Heart right ventricle (tissue), 16 donors: ENCODE results near the gene STAU1. TPM values are rescaled to one million over a fixed set of nuclear protein-coding genes. Genes with fewer than 3 reads are reported as not detected.
A peak's percentile ranks its signal among the peaks of the same experiment; 100 is the strongest.

Experiments used
- ATAC-seq, 8 donors: fragments of 200-7000 bp; cut with Tn5 transposase; one replicate each; pipeline ENCODE4 v1.9.1; 2020; ENCODE audit warnings: mild to moderate bottlenecking in 8 of 8, moderate library complexity in 8 of 8, moderate number of reproducible peaks in 1 of 8
- DNase-seq, 2 donors: peaks; one replicate each; pipeline ENCODE4 v3.0.0-alpha.2; 2020
- H3K27ac ChIP-seq, 10 donors: fragments of 200-600 bp; sonication (generic) in 2 of 10; one replicate each; pipeline versions ENCODE4 v1.5.0 to v1.8.0; 2020 to 2022; ENCODE audit warnings: mild to moderate bottlenecking in 3 of 10
- H3K27me3 ChIP-seq, 7 donors: fragments of 200-600 bp; one replicate each; pipeline ENCODE4 v1.8.0; 2021 to 2022; ENCODE audit warnings: mild to moderate bottlenecking in 2 of 7
- H3K36me3 ChIP-seq, 9 donors: fragments of 200-600 bp; sonication (generic) in 1 of 9; one replicate each; pipeline versions ENCODE4 v1.5.0 to v1.8.0; 2020 to 2022; ENCODE audit warnings: mild to moderate bottlenecking in 2 of 9
- H3K4me1 ChIP-seq, 9 donors: fragments of 200-600 bp; sonication (generic) in 1 of 9; one replicate each; pipeline versions ENCODE4 v1.5.0 to v1.8.0; 2020 to 2022; ENCODE audit warnings: mild to moderate bottlenecking in 4 of 9
- H3K4me3 ChIP-seq, 10 donors: fragments of 200-600 bp; sonication (generic) in 2 of 10; one replicate each; pipeline versions ENCODE4 v1.5.0 to v1.8.0; 2020 to 2022; ENCODE audit warnings: mild to moderate bottlenecking in 7 of 10, moderate library complexity in 2 of 10
- H3K9me3 ChIP-seq, 11 donors: fragments of 200-600 bp in 10 of 11; sonication (generic) in 2 of 11; one replicate each; pipeline versions ENCODE4 v1.5.0 to v1.8.0; 2013 to 2022; ENCODE audit warnings: mild to moderate bottlenecking in 2 of 11, control low read depth in 1 of 11, moderate library complexity in 1 of 11
- CTCF ChIP-seq, 9 donors: fragments of 200-600 bp; sonication (generic) in 2 of 9; IDR thresholded peaks; one replicate each; pipeline versions ENCODE4 v1.5.0 to v1.8.0; 2021 to 2022; ENCODE audit warnings: antibody characterized with exemption in 9 of 9, mild to moderate bottlenecking in 5 of 9, moderate library complexity in 1 of 9
- WGBS, 2 donors: extraction: QIAGEN DNeasy Blood & Tissue Kit; methylation state at CpG; one replicate each; pipeline ENCODE4 v1.1.7; 2013; ENCODE audit warnings: inconsistent platforms in 1 of 2; 5-methylcytosine and 5-hydroxymethylcytosine counted together
- intact Hi-C, 10 donors: fragments of 100-400 bp; cut with DNase I; formaldehyde crosslinking; loops; one replicate each; pipeline versions ENCODE4 v1.11.1 to v1.14.2; 2022
- polyA plus RNA-seq, 2 donors: library from polyadenylated mRNA; stranded (reverse); fragments of 200-250 nt; gene quantifications; one replicate each; pipeline ENCODE4 v1.2.3, GENCODE V29; 2013
- total RNA-seq, 10 donors: library from RNA; stranded (reverse); fragmentation: NEBNext Ultra II Directional in 3 of 10; extraction: Animal tissue kit (Norgen Biotek cat#: 25700) in 3 of 10; gene quantifications; one replicate each; pipeline versions ENCODE4 v1.2.1 to v1.2.4, GENCODE V29; 2021 to 2023
- donor health status: Arrhythmogenic right ventricular cardiomyopathy.
- donor health status: ischemic (EF 13 %, LVEDD 7.1; RV severe dilation, severe dysfunction).
- donor health status: healthy with polysubstance abuse.
- donor health status: DM: no; HTN: yes; CAD: no.
- donor health status: DM: no; HTN: no; CAD: no.
- donor health status: ischemic (EF 25% LVEDD 6.9; RV normal size, moderate dysfunction).
- donor health status: ischemic (EF 25% LVEDD 5.7; RV mildly dilated, moderate dysfunction).
- donor health status: healthy.
- donor health status: DM: yes; HTN: yes; CAD: no.
- donor health status: Ischemic cardiomyopathy.
- donor health status: ischemic (EF 35%, LVEDD 5.7; RV mildly dilated, moderate dysfunction).
- donor health status: nonischemic (EF 11% LVEDD 7.7; RV severe dilation, severe dysfunction).
- donor health status: DM: yes; HTN: yes; CAD: no.
- donor health status: PGD.
- donor health status: ischemic (EF 29% LVEDD 5.4; RV normal size, mild dysfunction).
- donor health status: nonischemic (EF 23%, LVEDD 6.1; RV moderate dilation, normal function).

STAU1 gene
- total and polyA plus RNA-seq, 12 donors, result 18.0 to 94.3 (median 66.5) TPM

- Histone ChIP-seq H3K9me3 (no peaks in the 10 kb centered on the region), H3K4me1 (no peaks in the 10 kb centered on the region), H3K27me3 (no peaks in the 10 kb centered on the region), H3K27ac (no peak overlapping the region), H3K36me3 (peaks cover 0 to 100% (median 74%) of the 10 kb centered on the region in 9 donors), H3K4me3 (no peak overlapping the region)
- 90 to 93% methylated on average over 3 of the region's 3 CpGs for WGBS, 2 donors
- DNase-seq, result no peak
- intact Hi-C loops, result no loop called here
- TF ChIP-seq CTCF (IDR thresholded peaks at IDR 0.05), result no peak
- no peak for ATAC-seq
Measured at GRCh38 chr20:49118307-49118706, 69.8 kb downstream of the STAU1 start.

GRCh38 chr20:49115564-49115963 lies 72.6 kb downstream of the STAU1 start:
- Histone ChIP-seq H3K27ac (no peak overlapping the region), H3K36me3 (peaks cover 0 to 100% (median 76%) of the 10 kb centered on the region in 9 donors), H3K9me3 (no peaks in the 10 kb centered on the region), H3K4me3 (no peak overlapping the region), H3K27me3 (no peaks in the 10 kb centered on the region), H3K4me1 (no peaks in the 10 kb centered on the region)
- ATAC-seq, result no peak
- TF ChIP-seq CTCF (IDR thresholded peaks at IDR 0.05), result no peak
- intact Hi-C loops, result no loop called here
- WGBS, 2 donors, result 85 to 87% methylated on average over 7 of the region's 7 CpGs
- no peak for DNase-seq

GRCh38 chr20:49112596-49113274 lies 75.4 kb downstream of the STAU1 start:
- WGBS, 2 donors, result 92 to 94% methylated on average over 15 of the region's 15 CpGs
- ATAC-seq (no peak), DNase-seq (no peak)
- intact Hi-C loops, result no loop called here
- H3K36me3 ChIP-seq, result peaks cover 0 to 93% (median 51%) of the 10 kb centered on the region in 9 donors
- H3K4me1 ChIP-seq, result no peaks in the 10 kb centered on the region
- no peak for TF ChIP-seq CTCF (IDR thresholded peaks at IDR 0.05)
- H3K27me3 ChIP-seq, result no peaks in the 10 kb centered on the region
- no peaks in the 10 kb centered on the region for H3K9me3 ChIP-seq
- no peak overlapping the region for H3K4me3 ChIP-seq
- no peak overlapping the region for H3K27ac ChIP-seq

GRCh38 chr20:49110767-49111694 lies 77.1 kb downstream of the STAU1 start:
- 94 to 95% methylated on average over 6 of the region's 6 CpGs for WGBS, 2 donors
- peaks cover 0 to 79% (median 33%) of the 10 kb centered on the region in 9 donors for H3K36me3 ChIP-seq

More at GRCh38 chr20:49110767-49111694, 77.1 kb downstream of the STAU1 start:
- no peaks in the 10 kb centered on the region for H3K4me1 ChIP-seq
- ATAC-seq, result peak in 2 of 8 donors; percentile 23 to 29
- H3K4me3 ChIP-seq, result no peak overlapping the region
- DNase-seq, result no peak
- intact Hi-C loops, result no loop called here
- no peak overlapping the region for H3K27ac ChIP-seq
- no peak for TF ChIP-seq CTCF (IDR thresholded peaks at IDR 0.05)
- H3K27me3 ChIP-seq, result no peaks in the 10 kb centered on the region
- H3K9me3 ChIP-seq, result no peaks in the 10 kb centered on the region
